Tibial artery (tissue), 4 donors: Measurements from ENCODE around the gene COA1.
"Not testable (repeated sequence)": the region's sequence is repeated elsewhere in the genome, so short reads cannot be mapped to it uniquely, and the experiment has no call there.

Source experiments
- DNase-seq, 2 donors: peaks; one replicate each; pipeline ENCODE4 v3.0.0-alpha.2; 2019
- H3K27ac ChIP-seq, 2 donors: fragments of 200-600 bp; sonication (generic) in 1 of 2; 1 replicate in 1 of 2; 2 replicates in 1 of 2; pipeline ENCODE4 v1.5.1; 2018 to 2019; ENCODE audit warnings: mild to moderate bottlenecking in 1 of 2
- H3K27me3 ChIP-seq, 2 donors: fragments of 200-600 bp; sonication (generic) in 1 of 2; one replicate each; pipeline versions ENCODE4 v1.5.1 to v1.6.0; 2016 to 2019
- H3K36me3 ChIP-seq, 3 donors: fragments of 200-600 bp; sonication (generic) in 2 of 3; one replicate each; pipeline ENCODE4 v1.5.1; 2016 to 2019; ENCODE audit warnings: mild to moderate bottlenecking in 2 of 3
- H3K4me1 ChIP-seq, 4 donors: fragments of 200-600 bp; sonication (generic) in 2 of 4; 1 replicate in 3 of 4; 2 replicates in 1 of 4; pipeline ENCODE4 v1.5.1; 2016 to 2019
- H3K4me3 ChIP-seq, 2 donors: fragments of 200-600 bp; sonication (generic) in 1 of 2; 1 replicate in 1 of 2; 2 replicates in 1 of 2; pipeline ENCODE4 v1.5.1; 2018 to 2019; ENCODE audit warnings: mild to moderate bottlenecking in 2 of 2
- H3K9me3 ChIP-seq, 3 donors: fragments of 200-600 bp; sonication (generic) in 1 of 3; one replicate each; pipeline ENCODE4 v1.5.1; 2016 to 2019
- intact Hi-C: fragments of 100-400 bp; cut with DNase I; formaldehyde crosslinking; loops from one replicate; pipeline ENCODE4 v1.15.0; 2023; ENCODE audit warnings: low total_unique reads
- TF ChIP-seq, protein P1 (sequence below), 2 experiments: fragments of 200-600 bp in 1 of 2; fragments of 450-650 bp in 1 of 2; IDR thresholded peaks; one replicate each; pipeline ENCODE4 v1.5.1; 2017 to 2019; ENCODE audit warnings: antibody characterized with exemption in 2 of 2, mild to moderate bottlenecking in 1 of 2, moderate library complexity in 1 of 2

COA1 gene

DNA sequence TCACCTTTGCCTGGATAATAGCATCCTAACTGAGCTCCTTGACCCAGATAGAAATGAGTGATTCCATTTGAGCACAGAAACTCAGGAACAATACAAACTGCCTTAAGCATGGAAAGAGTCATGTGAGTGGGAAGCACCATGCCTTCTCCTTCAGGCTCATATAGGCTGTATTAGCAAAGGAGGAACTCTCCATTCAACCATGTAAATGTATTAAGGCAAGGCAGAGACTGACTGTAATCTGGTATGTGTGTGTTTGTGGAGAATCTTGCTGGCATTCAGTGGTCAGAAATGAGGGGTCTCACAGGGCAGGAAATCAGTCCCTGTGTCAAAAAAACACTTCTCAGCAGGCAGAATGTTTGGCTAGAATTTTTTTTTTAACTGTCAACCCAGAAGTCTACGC, 40.2 kb downstream of the COA1 start:
- intact Hi-C loops = no loop called here
- Histone ChIP-seq H3K9me3 (no peaks in the 10 kb centered on the region), H3K4me1 (no peaks in the 10 kb centered on the region), H3K27me3 (no peaks in the 10 kb centered on the region), H3K36me3 (no peaks in the 10 kb centered on the region), H3K27ac (no peak overlapping the region), H3K4me3 (no peak overlapping the region)
- TF ChIP-seq, protein P1, sequence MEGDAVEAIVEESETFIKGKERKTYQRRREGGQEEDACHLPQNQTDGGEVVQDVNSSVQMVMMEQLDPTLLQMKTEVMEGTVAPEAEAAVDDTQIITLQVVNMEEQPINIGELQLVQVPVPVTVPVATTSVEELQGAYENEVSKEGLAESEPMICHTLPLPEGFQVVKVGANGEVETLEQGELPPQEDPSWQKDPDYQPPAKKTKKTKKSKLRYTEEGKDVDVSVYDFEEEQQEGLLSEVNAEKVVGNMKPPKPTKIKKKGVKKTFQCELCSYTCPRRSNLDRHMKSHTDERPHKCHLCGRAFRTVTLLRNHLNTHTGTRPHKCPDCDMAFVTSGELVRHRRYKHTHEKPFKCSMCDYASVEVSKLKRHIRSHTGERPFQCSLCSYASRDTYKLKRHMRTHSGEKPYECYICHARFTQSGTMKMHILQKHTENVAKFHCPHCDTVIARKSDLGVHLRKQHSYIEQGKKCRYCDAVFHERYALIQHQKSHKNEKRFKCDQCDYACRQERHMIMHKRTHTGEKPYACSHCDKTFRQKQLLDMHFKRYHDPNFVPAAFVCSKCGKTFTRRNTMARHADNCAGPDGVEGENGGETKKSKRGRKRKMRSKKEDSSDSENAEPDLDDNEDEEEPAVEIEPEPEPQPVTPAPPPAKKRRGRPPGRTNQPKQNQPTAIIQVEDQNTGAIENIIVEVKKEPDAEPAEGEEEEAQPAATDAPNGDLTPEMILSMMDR (IDR thresholded peaks at IDR 0.05) = no peak
- no peak for DNase-seq

DNA sequence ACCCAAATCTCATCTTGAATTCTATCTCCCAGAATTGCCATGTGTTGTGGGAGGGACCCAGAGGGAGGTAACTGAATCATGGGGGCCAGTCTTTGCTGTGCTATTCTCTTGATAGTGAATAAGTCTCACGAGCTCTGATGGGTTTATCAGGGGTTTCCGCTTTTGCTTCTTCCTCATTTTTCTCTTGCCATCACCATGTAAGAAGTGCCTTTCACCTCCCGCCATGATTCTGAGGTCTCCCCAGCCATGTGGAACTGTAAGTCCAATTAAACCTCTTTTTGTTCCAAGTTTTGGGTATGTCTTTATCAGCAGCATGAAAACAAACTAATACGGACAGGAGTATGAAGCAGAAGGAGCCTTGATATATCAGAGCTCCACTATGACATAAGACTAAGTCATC, 41.5 kb downstream of the COA1 start:
- H3K9me3 ChIP-seq, H3K27ac ChIP-seq, DNase-seq, intact Hi-C loops, H3K4me1 ChIP-seq, H3K36me3 ChIP-seq, H3K4me3 ChIP-seq, H3K27me3 ChIP-seq: not testable (repeated sequence)

DNA sequence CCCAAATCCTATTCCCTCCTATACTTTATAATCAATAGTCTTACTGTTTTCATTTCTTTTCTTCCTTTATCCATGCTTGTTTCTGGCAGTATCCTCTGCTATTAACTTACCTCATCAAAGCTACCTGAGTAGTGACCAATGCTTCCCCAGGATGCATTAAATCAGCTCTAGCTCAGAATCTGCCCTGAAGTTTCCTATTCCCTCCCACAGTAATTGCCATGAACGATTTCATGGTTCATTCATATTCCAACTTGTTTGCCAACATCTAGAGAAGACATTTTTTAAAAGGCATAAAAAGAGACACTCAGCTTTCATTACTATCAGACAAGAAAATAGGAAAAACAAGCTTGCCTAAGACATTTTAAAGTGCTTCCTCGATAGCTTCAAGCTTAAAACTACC, 42.3 kb downstream of the COA1 start:
- no peak for DNase-seq
- Histone ChIP-seq H3K9me3 (no peaks in the 10 kb centered on the region), H3K27ac (no peak overlapping the region), H3K27me3 (no peaks in the 10 kb centered on the region), H3K4me3 (no peak overlapping the region), H3K36me3 (no peaks in the 10 kb centered on the region), H3K4me1 (peaks cover 0 to 5% (median 0%) of the 10 kb centered on the region in 4 donors)
- TF ChIP-seq, protein P1 (IDR thresholded peaks at IDR 0.05) = no peak
- intact Hi-C loops = no loop called here

DNA sequence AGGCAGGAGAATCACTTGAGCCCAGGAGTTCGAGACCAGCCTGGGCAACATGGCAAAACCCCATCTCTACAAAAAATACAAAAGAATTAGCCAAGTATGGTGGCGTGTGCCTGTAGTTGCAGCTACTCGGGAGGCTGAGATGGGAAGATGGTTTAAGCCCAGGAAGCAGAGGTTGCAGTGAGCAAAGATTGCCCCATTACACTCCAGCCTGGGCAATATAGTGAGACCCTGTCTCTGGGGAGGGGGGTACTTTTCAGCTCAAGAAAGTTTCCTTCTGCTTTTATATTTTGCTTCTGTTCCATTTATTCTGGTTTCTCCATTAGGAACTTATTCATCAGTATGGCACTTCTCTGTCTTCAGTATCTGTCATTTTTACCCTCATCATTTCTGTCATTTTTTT, 48.6 kb downstream of the COA1 start:
- no peaks in the 10 kb centered on the region for H3K36me3 ChIP-seq
- TF ChIP-seq, protein P1 (IDR thresholded peaks at IDR 0.05) = no peak
- no peak overlapping the region for H3K4me3 ChIP-seq
- intact Hi-C loops = no loop called here
- peak overlapping the region in 1 of 2 donors; percentile 67 for H3K27ac ChIP-seq
- no peaks in the 10 kb centered on the region for H3K27me3 ChIP-seq
- DNase-seq = no peak
- no peaks in the 10 kb centered on the region for H3K9me3 ChIP-seq
- peaks cover 0 to 43% (median 8%) of the 10 kb centered on the region in 4 donors for H3K4me1 ChIP-seq

DNA sequence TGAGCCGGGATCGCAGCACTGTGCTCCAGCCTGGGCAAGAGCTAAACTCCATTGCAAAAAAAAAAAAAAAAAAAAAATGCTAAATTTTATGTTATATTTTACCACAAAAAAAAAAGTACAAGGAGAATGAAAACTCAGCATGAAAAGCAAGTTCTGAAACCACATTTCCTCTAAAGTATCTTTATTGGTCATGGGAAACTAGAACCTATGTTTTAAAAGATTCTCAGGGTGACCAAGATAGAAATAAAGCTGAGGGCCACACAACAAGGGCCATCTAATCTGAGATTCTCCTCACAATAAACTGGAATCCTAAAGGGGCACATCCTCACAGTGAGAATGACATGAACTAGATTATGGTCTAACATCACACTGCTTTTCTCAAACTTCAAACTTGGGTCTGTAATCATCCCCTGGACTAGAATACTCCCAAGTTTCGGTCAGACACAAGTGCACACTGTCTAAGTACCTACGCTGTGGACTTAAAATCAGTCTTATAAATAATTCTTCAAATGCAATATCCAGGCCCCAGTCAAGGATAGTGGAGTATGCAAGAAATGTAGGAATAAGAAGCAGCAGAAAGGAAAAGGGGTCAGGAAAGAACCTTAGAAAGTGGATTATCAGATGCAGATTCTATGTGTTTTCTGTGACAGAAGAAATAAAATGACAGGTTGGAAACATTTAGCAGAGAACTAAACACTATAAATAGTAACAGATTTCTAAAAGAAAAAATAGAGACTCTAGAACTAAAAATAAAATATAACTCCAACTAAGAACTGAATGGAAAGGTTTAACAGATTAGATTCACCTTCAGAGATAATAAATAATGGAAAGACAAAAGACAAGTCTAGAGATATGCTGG, 49.9 kb downstream of the COA1 start:
- no peaks in the 10 kb centered on the region for H3K36me3 ChIP-seq
- intact Hi-C loops = no loop called here
- H3K27ac ChIP-seq = peak overlapping the region; percentile 51 to 67
- DNase-seq = no peak
- peaks cover 0 to 48% (median 8%) of the 10 kb centered on the region in 4 donors for H3K4me1 ChIP-seq
- no peaks in the 10 kb centered on the region for H3K9me3 ChIP-seq
- TF ChIP-seq, protein P1 (IDR thresholded peaks at IDR 0.05) = no peak
- H3K4me3 ChIP-seq = no peak overlapping the region
- H3K27me3 ChIP-seq = no peaks in the 10 kb centered on the region

DNA sequence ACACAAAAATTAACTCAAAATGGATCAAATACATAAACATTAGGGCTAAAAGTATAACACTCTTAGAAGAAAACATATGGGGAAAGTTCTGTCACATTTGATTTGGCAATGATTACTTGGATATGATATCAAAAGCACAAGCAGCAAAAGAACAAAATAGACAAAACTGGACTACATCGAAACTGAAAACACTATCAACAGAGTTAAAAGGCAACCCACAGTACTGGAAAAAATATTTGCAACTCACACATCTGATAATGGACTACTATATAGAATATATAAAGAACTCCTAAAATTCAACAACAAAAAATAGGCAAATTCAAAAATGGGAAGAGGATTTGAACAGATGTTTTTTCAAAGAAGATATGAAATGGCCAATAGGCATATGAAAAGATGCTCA, 51.0 kb downstream of the COA1 start:
- TF ChIP-seq, protein P1 (IDR thresholded peaks at IDR 0.05) = no peak
- H3K27ac ChIP-seq = no peak overlapping the region
- peaks cover 0 to 54% (median 8%) of the 10 kb centered on the region in 4 donors for H3K4me1 ChIP-seq
- H3K4me3 ChIP-seq = no peak overlapping the region
- H3K9me3 ChIP-seq = no peaks in the 10 kb centered on the region
- H3K36me3 ChIP-seq = no peaks in the 10 kb centered on the region
- intact Hi-C loops = no loop called here
- H3K27me3 ChIP-seq = no peaks in the 10 kb centered on the region
- DNase-seq = no peak
